GM12892 (cell line): ENCODE data around the gene SMARCAD1.

Experiments used
- POLR2A ChIP-seq: IDR thresholded peaks from 2 replicates; pipeline ENCODE4 v1.6.1; 2011; ENCODE audit warnings: low read depth, low read length, control low read depth
- POLR2AphosphoS5 ChIP-seq: IDR thresholded peaks from 2 replicates; pipeline ENCODE4 v1.6.1; 2011; ENCODE audit warnings: low read depth, low read length, control low read depth
- TAF1 ChIP-seq: IDR thresholded peaks from 2 replicates; pipeline ENCODE4 v1.6.1; 2011; ENCODE audit warnings: low read depth, mild to moderate bottlenecking, control low read depth, low read length, borderline replicate concordance

DNA sequence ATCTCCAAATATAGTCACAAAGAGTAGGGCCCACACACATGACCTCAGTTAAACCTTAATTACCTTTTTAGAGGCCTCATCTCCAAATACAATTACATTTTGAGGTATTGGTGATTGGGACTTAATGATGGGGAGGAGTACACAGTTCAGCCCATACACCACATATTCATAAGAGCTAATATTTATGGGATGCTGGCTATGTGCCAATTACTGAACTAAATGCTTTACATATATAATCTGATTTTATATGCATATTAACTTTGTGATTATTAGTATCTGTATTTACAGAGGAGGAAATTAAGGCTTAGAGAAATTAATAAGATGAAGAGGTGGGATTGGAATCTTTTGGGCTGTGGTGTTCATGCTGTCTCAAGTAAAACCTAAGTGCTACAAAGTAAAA is 17.8 kb downstream of the SMARCAD1 start:
- TF ChIP-seq POLR2A: no peak
- TF ChIP-seq POLR2AphosphoS5: no peak
- TF ChIP-seq TAF1: no peak
